Activated naive CD4-positive, alpha-beta T cell (primary cell): ENCODE measurements around the gene EPHB1.
"Not testable (repeated sequence)": the region's sequence is repeated elsewhere in the genome, so short reads cannot be mapped to it uniquely, and the experiment has no call there.

Experiments used
- DNase-seq, 4 experiments: peaks; one replicate each; lab custom pipeline; 2025; lab: John Stamatoyannopoulos, UW

EPHB1 gene

DNA sequence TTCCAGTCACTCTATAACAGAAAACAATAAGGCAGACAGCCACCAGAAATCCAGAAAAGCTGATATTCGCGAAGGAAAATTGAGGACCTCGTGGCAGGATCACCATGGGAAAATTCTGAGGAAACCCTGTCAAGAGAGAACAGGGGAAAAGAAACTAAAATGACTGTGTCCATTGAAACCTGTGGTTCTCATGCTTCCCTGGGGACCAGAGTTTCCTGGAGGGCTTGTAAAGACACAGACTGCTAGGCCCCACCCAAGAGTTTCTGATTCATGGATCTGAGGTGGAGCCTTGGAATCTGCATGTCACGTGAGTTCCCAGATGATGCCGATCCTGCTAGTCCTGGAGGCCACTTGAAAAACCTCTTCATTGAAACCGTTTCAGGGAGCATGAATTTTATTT lies 420.5 kb downstream of the EPHB1 start:
- DNase-seq = no peak

DNA sequence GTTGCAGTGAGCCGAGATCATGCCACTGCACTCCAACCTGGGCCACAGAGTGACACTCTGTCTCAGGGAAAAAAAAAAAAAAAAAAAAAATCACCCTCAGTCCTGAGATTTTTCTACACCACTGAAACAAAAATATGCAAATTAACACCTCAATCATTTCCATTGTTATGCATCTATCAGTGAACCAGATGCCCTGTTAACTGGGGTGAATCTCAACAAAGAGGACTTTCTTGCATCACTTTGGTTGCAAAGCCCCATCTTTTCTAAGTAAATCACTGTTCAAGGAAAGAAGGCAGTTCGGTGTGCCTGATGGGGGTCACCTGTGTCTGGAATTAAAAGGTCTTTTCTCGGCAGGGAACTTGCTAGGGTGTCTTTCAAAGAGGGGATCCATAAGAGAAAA lies 421.6 kb downstream of the EPHB1 start:
- DNase-seq = no peak

DNA sequence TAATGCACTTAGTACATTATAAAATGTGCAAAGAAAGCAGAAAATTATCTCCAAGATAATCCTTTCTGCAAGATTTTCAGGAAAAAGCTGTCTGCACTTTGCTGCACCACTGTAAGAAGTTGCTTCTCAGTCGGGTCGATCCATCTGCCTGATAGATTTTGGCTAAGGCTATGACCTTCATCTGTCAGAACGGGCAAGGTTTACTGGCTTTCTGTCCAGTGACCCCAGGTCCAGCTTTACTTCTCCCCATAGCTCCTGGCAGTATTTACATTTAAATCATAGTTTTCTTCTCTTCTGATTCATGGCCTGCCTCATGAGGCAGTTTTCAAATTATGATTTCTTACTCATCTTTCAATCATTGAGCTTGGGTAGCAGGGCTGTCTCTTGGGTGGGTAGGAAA lies 422.7 kb downstream of the EPHB1 start:
- DNase-seq = no peak

DNA sequence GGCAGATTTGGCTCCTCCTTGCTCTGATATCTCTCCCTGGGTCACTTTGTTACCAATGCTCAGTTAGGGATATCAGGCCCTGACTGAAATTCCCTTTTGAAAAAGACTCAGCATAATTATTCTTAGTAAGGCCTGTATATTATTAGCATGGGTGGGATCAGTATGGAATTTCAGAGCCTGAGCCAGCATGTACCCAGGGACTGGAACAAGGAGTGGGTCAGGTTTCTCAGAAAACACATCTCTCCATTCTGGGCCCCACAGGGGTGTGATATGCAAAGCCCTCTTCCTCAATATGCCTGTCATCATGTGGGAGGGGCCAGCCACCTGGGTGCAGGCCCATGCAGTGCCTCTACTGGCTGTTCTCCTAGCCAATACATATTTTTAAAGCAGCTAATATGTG lies 423.2 kb downstream of the EPHB1 start:
- no peak for DNase-seq

DNA sequence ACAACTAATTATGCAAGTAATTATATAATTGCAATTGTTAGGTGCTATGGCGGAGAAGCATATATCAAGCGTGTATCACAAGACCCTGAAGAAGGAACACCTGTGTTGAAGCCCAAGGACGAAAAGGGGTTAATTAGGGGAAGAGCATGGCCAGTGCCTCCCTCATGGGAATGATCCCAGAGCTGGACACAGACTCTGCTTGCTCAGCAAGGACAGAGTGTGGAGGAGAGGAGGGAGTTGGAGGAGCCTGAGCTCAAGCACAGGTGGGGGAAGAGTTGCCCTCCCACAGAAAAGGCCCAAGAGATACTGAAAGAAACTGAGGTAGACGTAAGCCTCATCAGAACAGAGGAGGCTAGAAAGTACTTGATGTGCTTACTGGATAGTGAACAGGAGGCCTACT lies 423.7 kb downstream of the EPHB1 start:
- DNase-seq = no peak

DNA sequence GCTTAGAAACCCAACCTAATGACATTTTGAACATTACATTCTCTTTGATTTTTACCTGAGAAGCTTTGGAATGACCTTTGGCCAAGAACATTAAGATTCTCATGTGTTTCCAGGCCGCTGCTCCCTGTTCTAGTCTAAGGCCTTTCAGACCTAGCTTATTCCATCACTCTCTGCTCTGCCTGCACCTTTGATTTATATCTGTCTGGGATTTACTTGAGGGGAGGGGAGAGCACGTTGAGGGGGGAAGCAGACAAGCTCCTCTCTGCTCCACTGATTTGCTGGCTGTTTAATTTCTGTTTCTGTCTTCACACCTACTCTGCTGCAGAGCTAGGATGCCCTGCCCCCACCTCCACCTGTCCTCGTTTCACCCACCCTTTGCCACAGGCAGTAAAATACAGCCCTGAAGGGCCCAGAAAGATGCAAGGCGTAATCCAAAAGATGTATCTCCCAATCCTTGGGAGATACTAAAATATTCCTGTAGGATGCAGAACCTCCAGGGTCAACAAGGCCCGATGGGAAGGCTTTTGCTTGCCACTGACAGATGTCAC lies 429.8 kb downstream of the EPHB1 start:
- no peak for DNase-seq

DNA sequence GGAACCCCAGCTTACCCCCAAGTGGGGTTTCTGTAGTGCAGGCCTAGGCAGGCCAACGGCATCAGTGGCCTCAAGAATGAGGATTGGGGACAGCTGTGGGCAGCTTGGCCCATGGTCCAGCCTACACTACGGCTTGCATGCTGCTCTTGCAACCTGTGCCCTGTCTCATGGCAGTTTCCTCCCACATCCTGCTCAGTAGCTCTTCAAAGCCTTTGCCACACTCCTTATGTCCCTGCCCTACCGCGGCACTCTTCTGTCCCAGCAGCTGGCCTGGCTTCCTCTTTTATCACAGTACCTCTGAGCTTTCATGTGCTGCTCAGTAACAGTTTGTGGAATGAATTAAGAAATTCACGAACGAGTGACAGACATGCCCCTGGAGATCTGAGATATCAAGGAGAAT lies 431.0 kb downstream of the EPHB1 start:
- no peak for DNase-seq

DNA sequence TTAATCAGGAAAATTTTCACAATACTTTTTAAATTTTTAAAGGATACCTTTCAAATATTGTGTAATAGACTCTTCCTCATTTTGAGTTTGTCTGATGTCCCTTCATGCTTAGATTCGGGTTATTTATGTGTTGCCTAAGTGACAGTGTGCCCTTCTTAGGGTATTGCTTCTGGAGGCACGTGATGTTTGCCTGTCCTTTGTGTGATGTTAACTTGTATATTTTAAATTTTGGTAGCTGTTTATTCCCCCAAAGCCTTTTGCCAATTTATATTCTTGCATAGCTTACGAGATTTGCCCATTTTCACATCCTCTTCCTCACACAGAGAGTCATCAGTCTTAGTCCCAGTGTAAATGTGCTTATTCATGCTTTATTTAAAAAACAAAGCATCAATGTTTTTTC lies 433.1 kb downstream of the EPHB1 start:
- no peak for DNase-seq

DNA sequence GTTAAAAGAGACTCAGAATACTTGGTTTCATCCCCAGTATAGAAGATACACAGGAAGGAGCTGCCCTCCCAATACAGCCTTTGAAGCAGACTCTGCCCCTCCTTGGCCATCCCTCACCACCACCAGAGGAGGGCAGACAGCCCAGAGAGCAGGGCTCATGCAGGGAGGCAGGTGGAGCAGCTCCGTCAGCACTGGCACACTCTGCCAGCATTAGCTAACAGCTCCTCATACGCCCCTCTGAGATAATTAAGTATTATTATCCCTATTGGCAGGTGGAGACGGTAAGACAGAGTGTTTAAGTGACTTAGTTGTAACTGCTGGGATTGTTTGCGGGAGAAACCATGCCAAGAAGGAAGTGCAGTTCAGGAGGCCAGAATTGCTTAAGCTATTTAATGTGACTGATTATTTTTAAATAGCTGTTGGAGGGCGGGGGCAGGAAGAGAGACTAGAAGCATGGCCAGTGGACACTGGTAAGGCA lies 434.0 kb downstream of the EPHB1 start:
- no peak for DNase-seq

DNA sequence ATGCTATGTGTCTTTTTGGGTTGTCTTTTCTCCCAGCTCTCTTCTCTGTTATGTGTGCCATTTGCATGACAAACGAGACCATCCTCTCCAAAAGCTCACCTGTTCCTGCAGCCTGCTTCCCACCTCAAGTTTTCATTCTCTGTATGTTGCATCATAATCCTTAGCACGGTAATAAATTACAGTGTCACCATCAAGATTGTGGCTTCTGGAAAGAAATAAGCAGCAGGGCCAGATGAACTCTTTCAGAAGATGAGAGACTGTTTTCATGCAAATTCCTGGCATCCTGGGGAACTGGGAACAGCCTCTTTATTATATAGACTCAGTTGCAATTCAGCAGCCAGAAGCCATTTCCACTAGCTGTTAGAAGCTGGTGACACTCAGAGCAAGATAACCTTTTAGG lies 436.7 kb downstream of the EPHB1 start:
- DNase-seq = no peak

DNA sequence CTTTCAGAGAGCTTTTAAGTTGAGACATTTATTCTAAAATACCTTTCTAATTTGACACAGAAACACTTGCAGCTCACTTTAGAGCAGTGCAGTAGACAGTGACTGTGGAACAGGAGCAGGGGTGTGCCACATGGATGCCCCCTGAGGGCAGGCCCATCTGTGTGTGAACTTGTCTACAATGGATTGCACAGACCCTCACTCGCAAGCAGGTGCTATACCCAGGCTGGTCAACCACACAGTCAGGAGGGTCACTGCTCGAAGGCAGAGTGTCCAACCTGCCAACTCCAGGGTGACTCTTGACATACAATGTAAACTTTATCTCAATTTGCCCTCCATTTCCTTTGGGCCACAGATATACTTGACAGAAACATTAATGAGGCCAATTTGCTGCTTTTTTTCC lies 437.2 kb downstream of the EPHB1 start:
- no peak for DNase-seq

DNA sequence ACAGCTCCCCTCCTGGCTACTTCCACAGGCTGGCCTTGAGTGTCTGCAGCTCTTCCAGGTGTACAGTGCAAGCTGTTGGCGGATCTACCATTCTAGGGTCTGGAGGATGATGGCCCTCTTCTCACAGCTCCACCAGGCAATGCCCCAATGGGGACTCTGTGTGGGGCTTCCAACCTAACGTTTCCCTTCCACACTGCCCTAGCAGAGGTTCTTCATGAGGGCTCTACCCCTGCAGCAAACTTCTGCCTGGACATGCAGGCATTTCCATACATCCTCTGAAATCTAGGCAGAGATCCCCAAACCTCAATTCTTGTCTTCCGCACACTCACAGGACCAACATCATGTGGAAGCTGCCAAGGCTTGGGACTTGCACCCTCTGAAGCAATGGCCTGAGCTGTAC lies 438.4 kb downstream of the EPHB1 start:
- not testable (repeated sequence) for DNase-seq

DNA sequence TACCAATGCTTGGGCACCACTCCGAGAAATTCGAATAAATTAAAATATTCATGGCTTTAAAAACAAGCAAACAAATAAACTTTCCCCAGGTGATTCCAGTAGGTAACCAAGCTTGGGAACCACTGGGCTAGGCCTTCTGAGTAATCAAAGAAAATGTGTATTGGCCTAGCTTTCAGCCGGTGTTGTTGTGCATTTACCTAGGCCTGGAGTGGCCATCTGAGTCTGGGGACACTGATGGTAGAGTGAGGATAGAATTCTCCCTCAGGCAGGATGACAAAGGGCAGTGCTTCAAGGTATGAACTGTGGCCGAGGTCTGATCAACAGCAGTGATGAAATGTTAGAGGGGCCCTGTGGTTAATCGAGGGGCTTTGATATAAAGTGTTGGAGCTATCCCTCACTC lies 440.5 kb downstream of the EPHB1 start:
- no peak for DNase-seq

DNA sequence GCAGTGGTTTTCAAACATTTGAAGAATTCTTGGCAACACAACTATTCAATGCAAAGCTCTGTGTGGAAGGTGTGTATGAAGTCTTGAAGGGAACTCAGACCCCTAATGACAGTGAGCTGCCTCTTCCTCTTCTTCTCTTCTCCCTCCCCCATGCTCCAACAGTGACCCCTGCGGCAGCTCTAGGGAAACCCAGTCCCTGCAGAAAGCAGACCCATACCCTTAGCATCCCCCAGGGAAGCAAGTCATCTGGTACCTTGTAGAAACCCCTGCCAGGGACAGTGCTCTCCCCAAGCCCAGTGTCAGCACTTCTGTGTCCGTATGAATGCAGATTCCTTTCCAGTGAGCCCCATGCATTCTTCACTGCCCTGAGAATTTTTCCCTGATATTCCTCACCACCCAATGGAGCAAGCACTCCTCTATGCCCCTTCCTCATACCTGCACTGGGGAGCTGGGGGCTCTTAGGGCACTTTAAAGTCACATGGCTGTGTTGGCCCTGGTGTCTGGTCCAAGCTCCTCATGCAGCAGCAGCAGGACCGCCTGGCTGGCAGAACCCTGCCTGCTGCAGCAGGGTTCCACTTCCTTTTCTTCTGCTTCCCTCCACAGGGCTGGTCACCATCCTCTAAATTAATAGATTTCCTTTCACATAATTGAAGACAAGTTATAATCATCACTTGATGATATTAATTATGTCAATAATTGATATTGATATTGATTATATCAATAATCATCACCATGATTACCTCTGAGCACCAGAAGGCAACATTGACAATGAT lies 442.5 kb downstream of the EPHB1 start:
- no peak for DNase-seq

DNA sequence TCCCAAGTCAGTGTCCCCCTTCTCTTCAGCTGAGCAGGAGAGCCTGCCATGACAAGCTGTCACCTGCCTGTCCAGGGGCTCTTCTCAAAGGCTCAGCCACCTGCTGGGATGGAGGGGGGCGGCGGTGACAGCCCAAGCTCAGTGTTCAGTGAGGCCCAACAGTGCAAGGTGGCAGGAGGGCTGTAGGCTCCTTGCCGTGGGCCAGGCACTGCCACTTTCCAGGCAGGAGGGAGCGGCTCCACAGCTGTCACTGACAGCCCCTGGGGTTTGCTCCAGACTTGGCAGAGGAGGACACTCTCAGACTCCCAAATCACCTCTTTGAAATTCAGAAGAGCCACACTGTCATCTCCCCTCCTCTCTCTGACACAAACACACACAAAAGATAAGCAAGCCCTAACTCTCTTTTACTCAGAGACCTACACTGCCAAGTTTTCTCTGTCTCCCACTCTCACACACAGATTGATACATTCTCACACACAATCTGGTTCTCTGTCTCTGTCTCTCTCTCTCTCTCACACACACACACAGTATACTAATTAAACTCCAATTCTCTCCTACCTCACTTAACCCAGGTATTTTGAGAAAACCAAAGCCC lies 443.3 kb downstream of the EPHB1 start:
- DNase-seq = no peak

DNA sequence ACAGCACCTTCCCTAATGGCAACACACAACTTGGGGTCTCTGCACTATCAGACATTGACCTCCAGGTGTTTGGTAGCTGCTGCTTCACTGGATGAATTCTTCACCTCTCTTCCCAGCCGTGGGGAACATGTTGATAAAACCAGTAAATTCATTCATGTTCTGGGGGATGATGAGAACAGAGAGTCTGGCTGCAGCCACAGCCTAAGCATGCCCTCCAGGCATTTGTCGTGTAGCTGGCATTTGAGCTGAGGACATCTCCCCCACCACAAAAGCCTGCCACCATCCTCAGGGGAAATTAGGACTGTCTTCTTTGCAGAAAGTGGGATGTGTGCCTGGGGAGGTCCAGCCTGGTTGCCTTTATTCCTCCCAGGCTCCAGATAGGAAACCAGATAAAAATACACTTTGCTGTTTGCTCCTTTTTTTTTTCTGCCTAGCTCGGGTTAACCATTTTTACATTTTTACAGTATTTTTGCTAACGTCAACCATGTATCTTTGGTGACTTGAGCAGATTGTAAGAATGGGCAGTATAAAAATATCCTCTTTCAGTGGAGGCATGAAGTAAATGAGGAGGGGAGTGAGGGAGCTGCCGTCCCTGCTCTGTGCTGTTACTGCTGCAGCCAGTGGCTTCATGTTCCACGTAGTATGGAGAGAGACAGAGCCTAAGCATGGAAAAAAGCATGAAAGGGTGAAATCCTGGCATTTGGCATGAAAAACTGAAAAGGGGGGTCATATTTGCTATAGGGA lies 444.0 kb downstream of the EPHB1 start:
- no peak for DNase-seq

DNA sequence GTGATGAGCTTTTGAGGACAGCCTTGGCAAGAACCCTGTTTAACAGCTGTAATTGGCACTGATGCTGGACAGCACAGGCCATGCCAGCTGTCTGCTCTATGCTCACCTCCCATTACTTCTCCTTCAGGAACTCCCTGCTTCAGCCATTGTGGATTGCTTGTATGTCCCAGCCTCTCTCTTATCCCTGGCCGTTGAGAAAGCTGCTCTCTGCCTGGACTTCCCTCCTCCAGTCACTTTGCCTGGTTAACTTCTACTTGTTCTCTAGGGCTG lies 444.5 kb downstream of the EPHB1 start:
- no peak for DNase-seq

DNA sequence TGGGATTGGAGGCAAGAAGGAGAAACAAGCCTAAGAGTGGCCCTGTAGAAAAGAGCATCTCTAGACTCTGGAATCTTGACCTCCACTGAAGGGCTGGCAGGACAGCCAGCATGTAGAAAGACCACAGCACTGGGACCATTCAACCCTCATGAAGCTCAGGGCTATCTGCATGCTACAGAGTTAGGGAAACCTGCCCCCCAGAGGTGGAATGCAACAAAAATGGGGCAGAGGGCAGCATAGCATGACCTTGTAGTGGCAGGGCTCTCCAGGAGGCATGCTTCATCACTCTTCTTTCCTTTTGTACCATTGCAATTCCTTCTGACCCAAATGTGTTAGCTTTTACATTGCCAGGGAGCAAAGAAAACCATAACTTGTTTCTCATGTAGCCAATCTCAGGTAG lies 445.4 kb downstream of the EPHB1 start:
- DNase-seq = no peak

DNA sequence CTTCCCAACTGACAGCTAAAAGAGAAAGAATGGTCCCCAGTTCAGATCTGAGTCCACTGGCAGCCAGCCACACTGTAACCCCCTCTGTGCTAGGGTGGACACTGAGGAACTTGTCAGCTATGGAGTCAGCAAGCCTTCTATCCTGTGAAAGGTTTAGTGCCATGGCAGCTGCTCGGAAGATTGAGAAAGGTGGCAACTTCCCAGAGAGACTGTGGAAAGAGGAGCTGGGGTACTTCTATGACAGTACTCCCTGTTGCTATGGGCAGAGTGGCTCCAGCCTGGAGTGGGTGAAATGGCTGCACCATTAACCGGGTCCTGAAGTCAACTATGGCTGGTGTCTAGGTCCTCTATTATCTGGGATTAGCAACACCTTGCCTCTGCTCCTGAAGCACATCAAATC lies 447.2 kb downstream of the EPHB1 start:
- no peak for DNase-seq

DNA sequence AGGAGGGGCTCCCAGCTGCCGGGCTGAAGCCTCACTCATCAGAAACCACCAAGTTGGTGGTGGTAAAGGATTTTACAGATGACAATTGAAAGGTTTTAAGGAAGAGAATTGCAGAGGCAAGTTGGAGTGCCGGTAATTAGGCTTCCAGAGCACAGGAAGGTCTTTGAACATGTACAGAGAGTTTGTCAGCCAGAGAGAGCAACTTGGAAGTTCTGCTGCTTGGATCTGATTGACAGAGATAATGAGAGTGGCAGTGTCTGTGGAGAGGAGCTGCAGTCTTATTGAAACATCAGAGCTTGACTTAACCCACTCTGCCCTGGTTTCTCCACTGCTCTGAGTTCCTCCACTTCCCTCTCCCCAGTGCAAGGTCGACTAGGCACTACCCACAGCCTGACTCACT lies 448.6 kb downstream of the EPHB1 start:
- no peak for DNase-seq

DNA sequence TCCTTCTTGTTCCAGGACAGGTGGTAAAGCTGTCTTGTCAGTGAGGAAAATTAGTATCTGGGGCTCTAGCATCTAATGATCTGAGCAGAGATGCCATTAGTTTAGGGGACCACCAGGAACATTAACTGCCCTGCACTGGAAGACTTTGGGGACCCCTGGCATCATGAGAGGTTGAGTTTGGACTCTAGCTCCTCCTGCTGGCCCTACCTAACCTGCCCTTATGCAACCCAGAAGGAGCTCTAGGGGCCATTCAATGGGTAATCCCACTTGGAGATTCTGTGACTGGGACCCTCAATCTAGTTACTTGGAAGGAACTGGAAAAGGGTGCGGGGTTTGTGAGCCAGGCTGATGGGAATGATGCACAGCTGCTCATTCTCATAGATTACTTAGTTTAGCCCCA lies 451.0 kb downstream of the EPHB1 start:
- DNase-seq = no peak

DNA sequence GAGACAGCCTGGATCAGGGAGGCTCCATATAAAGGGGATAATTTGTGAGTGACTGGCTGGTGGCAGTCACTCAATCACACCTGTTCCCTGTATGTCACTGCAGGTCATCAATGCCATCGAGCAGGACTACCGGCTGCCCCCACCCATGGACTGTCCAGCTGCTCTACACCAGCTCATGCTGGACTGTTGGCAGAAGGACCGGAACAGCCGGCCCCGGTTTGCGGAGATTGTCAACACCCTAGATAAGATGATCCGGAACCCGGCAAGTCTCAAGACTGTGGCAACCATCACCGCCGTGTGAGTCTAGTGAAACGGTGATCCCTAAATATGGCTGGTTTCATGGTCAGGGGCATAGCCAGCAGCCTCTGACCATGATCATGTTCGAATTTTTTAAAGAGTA lies 453.2 kb downstream of the EPHB1 start:
- DNase-seq = no peak

DNA sequence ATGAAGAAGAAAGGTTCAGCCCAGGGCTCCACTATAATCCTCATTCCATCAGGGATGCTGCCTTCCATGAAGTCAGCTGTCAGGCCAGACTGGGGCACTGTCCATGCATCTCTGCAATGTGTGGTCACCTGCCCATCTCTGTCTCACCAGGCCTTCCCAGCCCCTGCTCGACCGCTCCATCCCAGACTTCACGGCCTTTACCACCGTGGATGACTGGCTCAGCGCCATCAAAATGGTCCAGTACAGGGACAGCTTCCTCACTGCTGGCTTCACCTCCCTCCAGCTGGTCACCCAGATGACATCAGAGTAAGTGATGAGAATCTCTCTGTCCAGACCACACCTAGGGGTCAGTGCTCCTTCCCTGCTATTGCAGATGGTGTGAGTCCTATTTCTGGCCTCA lies 454.1 kb downstream of the EPHB1 start:
- no peak for DNase-seq
